H1 (cell line): ENCODE data around the gene SFT2D1. TPM values are rescaled to one million over a fixed set of nuclear protein-coding genes. Genes with fewer than 3 reads are reported as not detected.

ENCODE experiments used
- CTCF ChIA-PET: fragments of 300-600 bp; sonication (Branson Sonifier 250); formaldehyde crosslinking; loops from one replicate; lab custom pipeline; 2021; ENCODE audit not compliant: partially characterized antibody; lab: Charles Lee
- POLR2A ChIA-PET: fragments of 300-600 bp; sonication (Branson Sonifier 250); formaldehyde crosslinking; loops from one replicate; lab custom pipeline; 2021; ENCODE audit warnings: inconsistent platforms; ENCODE audit not compliant: partially characterized antibody; lab: Charles Lee
- DNase-seq, 2 experiments: peaks; one replicate each; pipeline versions ENCODE4 v3.0.0 to v3.0.0-alpha.2; 2010 to 2022; ENCODE audit warnings: low spot score in 2 of 2, low read depth in 1 of 2, mixed read lengths in 1 of 2
- FAIRE-seq: peaks from 2 replicates; lab custom pipeline; 2011; peaks lifted over from hg19 to GRCh38; lab: Jason Lieb, UNC
- H2AFZ ChIP-seq: 2 replicates; pipeline ENCODE4 v1.8.1; 2012; ENCODE audit warnings: low read length, inconsistent platforms
- H2AK5ac ChIP-seq: 2 replicates; pipeline ENCODE4 v1.6.1; 2013; ENCODE audit warnings: low read depth, low read length
- H2BK120ac ChIP-seq: replicated peaks from 2 replicates; pipeline ENCODE3; 2013; ENCODE audit warnings: low read depth, low read length, inconsistent platforms
- H2BK12ac ChIP-seq: 2 replicates; pipeline ENCODE4 v1.6.1; 2013; ENCODE audit warnings: low read depth, low read length
- H2BK15ac ChIP-seq: 2 replicates; pipeline ENCODE4 v1.6.1; 2013; ENCODE audit warnings: low read length
- H2BK20ac ChIP-seq: 2 replicates; pipeline ENCODE4 v1.6.1; 2013; ENCODE audit warnings: low read length
- H2BK5ac ChIP-seq: 2 replicates; pipeline ENCODE4 v1.6.1; 2013; ENCODE audit warnings: low read depth, low read length
- H3K14ac ChIP-seq: 2 replicates; pipeline ENCODE4 v1.6.1; 2013; ENCODE audit warnings: inconsistent platforms; ENCODE audit not compliant: insufficient read length
- H3K18ac ChIP-seq: 2 replicates; pipeline ENCODE4 v1.6.1; 2013; ENCODE audit warnings: low read length; ENCODE audit errors: extremely low read depth
- H3K23ac ChIP-seq: 2 replicates; pipeline ENCODE4 v1.6.1; 2013; ENCODE audit warnings: inconsistent platforms; ENCODE audit not compliant: insufficient read length
- H3K23me2 ChIP-seq: 2 replicates; pipeline ENCODE4 v1.6.1; 2013; ENCODE audit warnings: low read depth, low read length
- H3K27ac ChIP-seq: 2 replicates; pipeline ENCODE4 v1.6.1; 2011; ENCODE audit warnings: low read depth, low read length, inconsistent platforms
- H3K27me3 ChIP-seq, 4 experiments: replicated peaks in 1 of 4; 1 replicate in 1 of 4; 2 replicates in 3 of 4; pipeline versions ENCODE4 v1.6.1 to v1.8.1; 2011 to 2013; ENCODE audit warnings: low read length in 3 of 4, mild to moderate bottlenecking in 3 of 4, inconsistent platforms in 2 of 4, mixed read lengths in 2 of 4, moderate library complexity in 1 of 4; ENCODE audit not compliant: control insufficient read depth in 3 of 4, insufficient read depth in 3 of 4; ENCODE audit errors: extremely low read depth in 1 of 4
- H3K36me3 ChIP-seq, 4 experiments: 2 replicates each; pipeline versions ENCODE4 v1.6.1 to v1.8.1; 2011 to 2013; ENCODE audit warnings: mild to moderate bottlenecking in 4 of 4, low read length in 3 of 4, moderate library complexity in 2 of 4, control low read depth in 1 of 4, inconsistent platforms in 1 of 4; ENCODE audit not compliant: insufficient read depth in 4 of 4, control insufficient read depth in 2 of 4
- H3K4ac ChIP-seq: replicated peaks from 2 replicates; pipeline ENCODE3; 2013; ENCODE audit warnings: low read length, low read depth, mixed read lengths, inconsistent platforms; ENCODE audit not compliant: insufficient read length
- H3K4me1 ChIP-seq, 4 experiments: replicated peaks in 1 of 4; 1 replicate in 1 of 4; 2 replicates in 3 of 4; pipeline versions ENCODE4 v1.6.1 to v1.8.1; 2011 to 2013; ENCODE audit warnings: low read length in 3 of 4, inconsistent platforms in 2 of 4, mixed read lengths in 1 of 4; ENCODE audit not compliant: insufficient read depth in 4 of 4, control insufficient read depth in 3 of 4
- H3K4me2 ChIP-seq, 2 experiments: 2 replicates each; pipeline versions ENCODE4 v1.6.1 to v1.8.1; 2011 to 2013; ENCODE audit warnings: low read depth in 2 of 2, low read length in 2 of 2, control low read depth in 1 of 2, inconsistent platforms in 1 of 2, mild to moderate bottlenecking in 1 of 2; ENCODE audit not compliant: insufficient read depth in 1 of 2
- H3K4me3 ChIP-seq, 4 experiments: fragments of 200-600, 300-600 bp in 1 of 4; sonication (generic), shearing (Covaris generic), sonication (Bioruptor Twin) in 1 of 4; 2 replicates each; pipeline versions ENCODE4 v1.5.1 to v1.8.1; 2011 to 2016; ENCODE audit warnings: low read length in 4 of 4, low read depth in 3 of 4, control low read depth in 2 of 4, inconsistent platforms in 2 of 4, mild to moderate bottlenecking in 2 of 4, mixed read lengths in 1 of 4, moderate library complexity in 1 of 4; ENCODE audit not compliant: insufficient read depth in 2 of 4; ENCODE audit errors: extremely low read depth in 1 of 4
- H3K56ac ChIP-seq: replicated peaks from 2 replicates; pipeline ENCODE3; 2013; ENCODE audit warnings: low read depth, mild to moderate bottlenecking, mixed read lengths, low read length, inconsistent platforms; ENCODE audit not compliant: insufficient read length
- H3K79me1 ChIP-seq: 2 replicates; pipeline ENCODE4 v1.6.1; 2013; ENCODE audit warnings: low read depth, low read length, control low read depth
- H3K79me2 ChIP-seq, 2 experiments: 2 replicates each; pipeline versions ENCODE4 v1.6.1 to v1.8.1; 2012 to 2013; ENCODE audit warnings: low read length in 2 of 2, mild to moderate bottlenecking in 2 of 2, inconsistent platforms in 1 of 2; ENCODE audit not compliant: insufficient read depth in 2 of 2, control insufficient read depth in 1 of 2
- H3K9ac ChIP-seq, 4 experiments: replicated peaks in 1 of 4; 1 replicate in 1 of 4; 2 replicates in 3 of 4; pipeline versions ENCODE4 v1.6.1 to v1.8.1; 2011 to 2013; ENCODE audit warnings: low read depth in 3 of 4, low read length in 3 of 4, control low read depth in 2 of 4, mild to moderate bottlenecking in 2 of 4, moderate library complexity in 2 of 4, inconsistent platforms in 1 of 4; ENCODE audit errors: extremely low read depth in 1 of 4
- H3K9me3 ChIP-seq, 2 experiments: 2 replicates each; pipeline versions ENCODE4 v1.6.1 to v1.8.1; 2012 to 2013; ENCODE audit warnings: mild to moderate bottlenecking in 2 of 2, moderate library complexity in 2 of 2, control low read depth in 1 of 2, inconsistent platforms in 1 of 2, low read depth in 1 of 2, low read length in 1 of 2, mixed read lengths in 1 of 2; ENCODE audit not compliant: insufficient read depth in 2 of 2
- H4K20me1 ChIP-seq, 2 experiments: replicated peaks in 1 of 2; 2 replicates each; pipeline versions ENCODE3 to v1.8.1; 2011 to 2013; ENCODE audit warnings: inconsistent platforms in 2 of 2, low read length in 2 of 2, mild to moderate bottlenecking in 1 of 2; ENCODE audit not compliant: insufficient read depth in 2 of 2, control insufficient read depth in 1 of 2
- H4K5ac ChIP-seq: 2 replicates; pipeline ENCODE4 v1.6.1; 2013; ENCODE audit warnings: low read length, low read depth, mixed read lengths, inconsistent platforms; ENCODE audit not compliant: insufficient read length
- H4K8ac ChIP-seq: 2 replicates; pipeline ENCODE4 v1.8.0; 2013; ENCODE audit warnings: mild to moderate bottlenecking, moderate library complexity, low read length, inconsistent platforms; ENCODE audit not compliant: insufficient read depth; ENCODE audit errors: extremely low read depth
- H4K91ac ChIP-seq: replicated peaks from 2 replicates; pipeline ENCODE3; 2013; ENCODE audit warnings: low read length, mixed read lengths, inconsistent platforms; ENCODE audit not compliant: insufficient read length
- ATF3 ChIP-seq: IDR thresholded peaks from 2 replicates; pipeline ENCODE4 v1.6.1; 2011; ENCODE audit warnings: low read depth, mild to moderate bottlenecking, low read length; ENCODE audit not compliant: insufficient read depth
- CBX8 ChIP-seq: fragments of 300-800, 300-1000 bp; sonication (generic); IDR thresholded peaks from 2 replicates; pipeline ENCODE4 v1.7.1; 2016; ENCODE audit warnings: low read depth, low read length, borderline replicate concordance
- JUND ChIP-seq: IDR thresholded peaks from 2 replicates; pipeline ENCODE4 v1.6.1; 2011; ENCODE audit warnings: mild to moderate bottlenecking, improper control_type of control experiment, low read length
- KDM5A ChIP-seq: fragments of 200-600 bp; IDR thresholded peaks from 2 replicates; pipeline ENCODE4 v1.7.1; 2012; ENCODE audit warnings: mild to moderate bottlenecking, low read length, inconsistent platforms, mixed read lengths
- MAFK ChIP-seq: IDR thresholded peaks from 2 replicates; pipeline ENCODE4 v1.6.1; 2012; ENCODE audit warnings: low read depth, mild to moderate bottlenecking, improper control_type of control experiment, low read length
- POLR2AphosphoS5 ChIP-seq: IDR thresholded peaks from 2 replicates; pipeline ENCODE4 v1.6.1; 2011; ENCODE audit warnings: low read depth, low read length
- SAP30 ChIP-seq: fragments of 300-600 bp; sonication (generic); IDR thresholded peaks from 2 replicates; pipeline ENCODE4 v1.7.1; 2012; ENCODE audit warnings: low read length, moderate library complexity, mild to moderate bottlenecking, inconsistent platforms; ENCODE audit not compliant: insufficient read depth, insufficient replicate concordance
- SRF ChIP-seq: IDR thresholded peaks from 2 replicates; pipeline ENCODE4 v1.6.1; 2011; ENCODE audit warnings: mild to moderate bottlenecking, low read depth, low read length, moderate library complexity
- SUZ12 ChIP-seq: fragments of 200-600 bp; sonication (generic); IDR thresholded peaks from 2 replicates; pipeline ENCODE4 v1.6.1; 2012; ENCODE audit warnings: mild to moderate bottlenecking, inconsistent platforms, low read length, moderate library complexity, mixed read lengths
- TAF1 ChIP-seq: IDR thresholded peaks from 2 replicates; pipeline ENCODE4 v1.6.1; 2011; ENCODE audit warnings: mild to moderate bottlenecking, low read depth, low read length
- TEAD4 ChIP-seq: IDR thresholded peaks from 2 replicates; pipeline ENCODE4 v1.6.1; 2012; ENCODE audit warnings: low read depth, low read length, inconsistent platforms, mixed read lengths
- WGBS, 2 experiments: shearing (Covaris generic) in 1 of 2; methylation state at CpG; one replicate each; pipeline versions ENCODE4 v1.1.6 to v1.1.7; 2013 to 2015; ENCODE audit warnings: low lambda C conversion rate in 2 of 2, mixed read lengths in 2 of 2, inconsistent platforms in 1 of 2, low coverage in 1 of 2, missing lambda C conversion rate in 1 of 2; ENCODE audit not compliant: insufficient replicate concordance in 2 of 2, insufficient coverage in 1 of 2, insufficient read length in 1 of 2; ENCODE audit errors: extremely low coverage in 1 of 2, missing lambda C conversion rate in 1 of 2; 5-methylcytosine and 5-hydroxymethylcytosine counted together
- polyA plus RNA-seq, 7 experiments: library from polyadenylated mRNA; depleted of rRNA in 3 of 7; stranded (reverse) in 5 of 7; unstranded in 2 of 7; fragments of >200 nt in 5 of 7; fragments of 200-250 nt in 2 of 7; gene quantifications; 1 replicate in 5 of 7; 2 replicates in 1 of 7; 4 replicates in 1 of 7; pipeline versions ENCODE4 v1.2.1 to v1.2.3, GENCODE V29; 2011 to 2013; ENCODE audit warnings: missing spikeins in 2 of 7, mixed read lengths in 2 of 7
- total RNA-seq: library from RNA; stranded (reverse); fragmentation: NEBNext Ultra II Directional; extraction: Animal tissue kit (Norgen Biotek cat#: 25700); gene quantifications from 2 replicates; pipeline ENCODE4 v1.2.1, GENCODE V29; 2021

The SFT2D1 gene
- total and polyA plus RNA-seq, 2 of the 8 experiments (the other 6 are each of a cell fraction or from before 2014, with no cell fraction given): 52.3 to 76.1 TPM

GRCh38 chr6:166353507-166353906, 11.2 kb upstream of the SFT2D1 start:
- Histone ChIP-seq H2AK5ac (no peak overlapping the region), H2BK5ac (no peak overlapping the region), H2BK20ac (no peak overlapping the region), H3K14ac (no peak overlapping the region), H3K18ac (no peak overlapping the region), H3K79me2 (no peaks in the 10 kb centered on the region), H3K23me2 (no peaks in the 10 kb centered on the region), H3K4me2 (no peak overlapping the region), H4K5ac (no peak overlapping the region), H4K20me1 (no peaks in the 10 kb centered on the region), H2BK12ac (no peak overlapping the region), H3K4ac (no peak overlapping the region), H3K9me3 (no peaks in the 10 kb centered on the region), H2BK15ac (no peak overlapping the region), H4K91ac (no peak overlapping the region), H3K27ac (no peak overlapping the region), H3K4me3 (no peak overlapping the region), H3K27me3 (0 out of 7 replicates have a peak, but pooled peaks cover 0 to 2% (median 0%) of the 10 kb centered on the region in 4 experiments), H3K36me3 (no peaks in the 10 kb centered on the region), H3K23ac (no peak overlapping the region), H3K56ac (no peak overlapping the region), H3K79me1 (no peaks in the 10 kb centered on the region), H3K9ac (no peak overlapping the region), H3K4me1 (peaks cover 0 to 4% (median 3%) of the 10 kb centered on the region in 4 experiments; a peak in 4 of 7 replicates), H2AFZ (no peak overlapping the region), H4K8ac (no peak overlapping the region), H2BK120ac (no peak overlapping the region)
- TF ChIP-seq SRF (no peak), SUZ12 (no peak), POLR2AphosphoS5 (no peak), TEAD4 (no peak), SAP30 (no peak), TAF1 (no peak), ATF3 (no peak), JUND (no peak), KDM5A (no peak), CBX8 (no peak), MAFK (no peak)
- DNase-seq (no peak), FAIRE-seq (no peak)
- WGBS, 2 experiments: 86% methylated on average over 1 of the region's 1 CpG; no CpG with 5 or more reads in 1 of the 2 experiments
- ChIA-PET CTCF (no interaction called here), POLR2A (interaction anchor here (1.4 to 1.6 kb wide), 2 partner anchors 11 to 21 kb away, joined by 4 to 6 read pairs; partner anchors contain the start of gene SFT2D1)
